PC-3 (cell line): ENCODE results near the gene TRRAP. TPM values are rescaled to one million over a fixed set of nuclear protein-coding genes. Genes with fewer than 3 reads are reported as not detected.

Experiments used
- ATAC-seq: fragments of 200-7000 bp; cut with Tn5 transposase; 2 replicates; pipeline ENCODE4 v1.9.1; 2020; ENCODE audit warnings: mild to moderate bottlenecking, moderate library complexity
- BruUV-seq: library from RNA; stranded (reverse); fragments of 400-500 nt; replicated peaks from 2 replicates; lab custom pipeline; 2021; lab: Mats Ljungman, UMichigan
- CTCF ChIA-PET: fragments of 300-600 bp; sonication (Branson Sonifier 250); formaldehyde crosslinking; loops from one replicate; lab custom pipeline; 2022; ENCODE audit warnings: antibody characterized with exemption; lab: Charles Lee
- POLR2A ChIA-PET: fragments of 300-600 bp; sonication (Branson Sonifier 250); formaldehyde crosslinking; loops from one replicate; lab custom pipeline; 2022; ENCODE audit warnings: antibody characterized with exemption; ENCODE audit not compliant: unreplicated experiment; lab: Charles Lee
- DNase-seq: peaks from one replicate; pipeline ENCODE4 v3.0.0-alpha.2; 2015
- H2AFZ ChIP-seq: fragments of 300-600 bp; sonication (generic); 2 replicates; pipeline ENCODE4 v1.6.0; 2016; ENCODE audit warnings: antibody characterized with exemption, low read length
- H3F3A ChIP-seq: fragments of 300-600 bp; sonication (generic); one replicate; pipeline ENCODE4 v1.6.0; 2017; ENCODE audit warnings: antibody characterized with exemption, low read length, control low read depth, mild to moderate bottlenecking; ENCODE audit not compliant: unreplicated experiment
- H3K27ac ChIP-seq: fragments of 300-600 bp; sonication (generic); 2 replicates; pipeline ENCODE4 v1.5.1; 2016; ENCODE audit warnings: mild to moderate bottlenecking, low read length
- H3K27me3 ChIP-seq: fragments of 300-600 bp; sonication (generic); 2 replicates; pipeline ENCODE4 v1.6.1; 2016; ENCODE audit warnings: low read length, mixed read lengths
- H3K36me3 ChIP-seq: fragments of 300-600 bp; sonication (generic); 2 replicates; pipeline ENCODE4 v1.6.1; 2016; ENCODE audit warnings: low read depth, mixed run types, low read length, mixed read lengths
- H3K4me1 ChIP-seq: fragments of 300-600 bp; sonication (generic); 2 replicates; pipeline ENCODE4 v1.5.1; 2016; ENCODE audit warnings: low read length; ENCODE audit not compliant: insufficient read depth
- H3K4me2 ChIP-seq: fragments of 300-600 bp; sonication (generic); 2 replicates; pipeline ENCODE4 v1.6.0; 2016; ENCODE audit warnings: low read length
- H3K4me3 ChIP-seq: fragments of 300-600 bp; sonication (generic); 2 replicates; pipeline ENCODE4 v1.5.1; 2016; ENCODE audit warnings: mild to moderate bottlenecking, low read length, mixed read lengths
- H3K79me2 ChIP-seq: fragments of 300-600 bp; sonication (generic); 2 replicates; pipeline ENCODE4 v1.6.1; 2017; ENCODE audit warnings: low read length, mixed read lengths
- H3K9ac ChIP-seq: fragments of 300-600 bp; sonication (generic); 2 replicates; pipeline ENCODE4 v1.6.0; 2016; ENCODE audit warnings: mild to moderate bottlenecking, low read length
- H3K9me2 ChIP-seq: fragments of 300-600 bp; sonication (generic); replicated peaks from 2 replicates; pipeline ENCODE4 v1.6.1; 2016; ENCODE audit warnings: mixed run types, low read length, mixed read lengths
- H3K9me3 ChIP-seq: fragments of 300-600 bp; sonication (generic); 2 replicates; pipeline ENCODE4 v1.6.1; 2016; ENCODE audit warnings: low read length, mixed read lengths
- H4K20me1 ChIP-seq: fragments of 300-600 bp; sonication (generic); 2 replicates; pipeline ENCODE4 v1.6.1; 2016; ENCODE audit warnings: low read length, mixed read lengths
- CTCF ChIP-seq: fragments of 300-600 bp; sonication (generic); conservative IDR thresholded peaks from 2 replicates; pipeline ENCODE4 v1.5.1; 2017; ENCODE audit warnings: antibody characterized with exemption, low read depth, mild to moderate bottlenecking, low read length
- EZH2 ChIP-seq: fragments of 300-600 bp; sonication (generic); IDR thresholded peaks from one replicate; pipeline ENCODE4 v1.6.1; 2017; ENCODE audit warnings: antibody characterized with exemption, mild to moderate bottlenecking, low read length; ENCODE audit not compliant: unreplicated experiment
- EZH2phosphoT487 ChIP-seq: fragments of 300-600 bp; sonication (generic); IDR thresholded peaks from 2 replicates; pipeline ENCODE4 v1.6.1; 2018; ENCODE audit warnings: mild to moderate bottlenecking, antibody characterized with exemption, low read length, borderline replicate concordance
- intact Hi-C: fragments of 100-400 bp; cut with micrococcal nuclease; formaldehyde crosslinking; loops from 2 replicates; pipeline ENCODE4 v1.9.0; 2023
- total RNA-seq: library from RNA; depleted of rRNA; stranded (reverse); fragments of >200 nt; gene quantifications from 2 replicates; pipeline ENCODE4 v1.2.3, GENCODE V29; 2014

Gene TRRAP
- total RNA-seq, 1 experiment from 2014 or later: 17.7 TPM

GRCh38 chr7:99050971-99051370 is 172.6 kb downstream of the TRRAP start:
- Histone ChIP-seq H3K79me2 (peaks cover 16% of the 10 kb centered on the region), H2AFZ (no peak overlapping the region), H3K9me2 (no peaks in the 10 kb centered on the region), H3K27ac (peak overlapping the region; percentile 64), H3K9ac (no peak overlapping the region), H3K4me2 (peak overlapping the region; percentile 29), H3K27me3 (no peaks in the 10 kb centered on the region), H3F3A (no peaks in the 10 kb centered on the region), H3K36me3 (peaks cover 61% of the 10 kb centered on the region), H3K9me3 (no peaks in the 10 kb centered on the region), H3K4me1 (peaks cover 22% of the 10 kb centered on the region), H3K4me3 (no peak overlapping the region), H4K20me1 (no peaks in the 10 kb centered on the region)
- ChIA-PET CTCF (no interaction called here), POLR2A (no interaction called here)
- intact Hi-C loops: no loop called here
- peak; percentile 28 for DNase-seq
- TF ChIP-seq CTCF (no peak), EZH2 (no peak), EZH2phosphoT487 (no peak)
- peak; percentile 47 for ATAC-seq
- no TSS peak for BruUV-seq

DNA sequence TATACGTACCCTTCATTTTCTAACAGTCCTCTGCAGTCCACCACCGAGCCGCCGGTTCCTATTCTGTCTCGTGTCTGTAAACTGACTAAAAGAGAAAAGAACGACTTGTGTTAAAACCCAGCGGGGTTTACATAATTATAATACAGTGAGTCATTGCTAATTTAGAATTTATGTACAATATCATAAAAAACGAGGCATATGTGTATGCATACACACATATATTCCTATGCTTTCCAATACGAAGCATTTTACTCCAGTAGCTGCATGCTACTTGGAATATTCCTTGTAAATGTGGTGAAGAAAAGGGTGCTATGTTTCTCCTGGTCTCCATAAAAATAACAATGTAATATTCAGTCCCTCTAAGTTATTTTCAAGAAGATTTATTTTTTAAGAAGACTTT is 176.4 kb downstream of the TRRAP start:
- Histone ChIP-seq H2AFZ (no peak overlapping the region), H3K9ac (no peak overlapping the region), H3K79me2 (peaks cover 4% of the 10 kb centered on the region), H3K27ac (no peak overlapping the region), H3K27me3 (no peaks in the 10 kb centered on the region), H3K36me3 (peaks cover 49% of the 10 kb centered on the region), H3K9me2 (no peaks in the 10 kb centered on the region), H3K4me1 (peaks cover 18% of the 10 kb centered on the region), H3F3A (no peaks in the 10 kb centered on the region), H3K4me2 (no peak overlapping the region), H3K4me3 (no peak overlapping the region), H4K20me1 (no peaks in the 10 kb centered on the region), H3K9me3 (no peaks in the 10 kb centered on the region)
- POLR2A ChIA-PET: interaction anchor here (0.6 kb wide), 1 partner anchor 69 kb away, joined by 4 read pairs; no protein-coding TSS in a partner anchor
- CTCF ChIA-PET: no interaction called here
- no peak for DNase-seq
- no TSS peak for BruUV-seq
- no peak for ATAC-seq
- TF ChIP-seq EZH2phosphoT487: no peak
- no peak for TF ChIP-seq CTCF
- no peak for TF ChIP-seq EZH2
- intact Hi-C loops: no loop called here

- Histone ChIP-seq H3F3A (no peaks in the 10 kb centered on the region), H3K4me2 (no peak overlapping the region), H4K20me1 (peaks cover 10% of the 10 kb centered on the region; the same call in 1 of the 2 replicates), H3K9ac (no peak overlapping the region), H3K27ac (no peak overlapping the region), H3K9me2 (no peaks in the 10 kb centered on the region), H3K36me3 (peaks cover 15% of the 10 kb centered on the region), H2AFZ (no peak overlapping the region), H3K9me3 (no peaks in the 10 kb centered on the region), H3K4me3 (no peak overlapping the region), H3K27me3 (no peaks in the 10 kb centered on the region), H3K79me2 (peaks cover 47% of the 10 kb centered on the region), H3K4me1 (no peaks in the 10 kb centered on the region)
- POLR2A ChIA-PET: no interaction called here
- CTCF ChIA-PET: no interaction called here
- TF ChIP-seq EZH2phosphoT487 (no peak), CTCF (no peak), EZH2 (no peak)
- no peak for ATAC-seq
- intact Hi-C loops: no loop called here
- no peak for DNase-seq
- BruUV-seq: no TSS peak
Measured at GRCh38 chr7:99061001-99061776, 182.9 kb downstream of the TRRAP start.
